ENCODE data around the gene WDR5B.

DNA sequence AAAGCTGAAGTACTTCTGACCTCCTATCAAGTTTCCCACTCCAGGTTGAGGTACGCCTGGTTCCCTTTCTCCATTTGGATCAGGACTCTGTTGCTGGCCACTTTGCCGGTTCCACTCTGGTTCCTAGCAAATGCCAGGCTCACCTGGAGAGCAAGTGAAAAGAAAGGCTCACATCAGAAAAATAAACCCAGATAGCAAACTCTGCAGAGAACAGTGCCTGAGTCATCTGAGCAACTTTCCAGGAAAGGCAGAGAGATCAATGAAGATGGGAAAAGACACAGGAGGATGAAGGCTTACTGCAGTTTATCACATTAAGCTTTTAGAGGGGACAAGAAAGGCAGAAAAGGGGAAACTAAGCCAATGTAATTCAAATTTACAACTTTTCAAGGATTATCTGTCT is 41.8 kb upstream of the WDR5B start:
- TF ChIP-seq, protein P1, sequence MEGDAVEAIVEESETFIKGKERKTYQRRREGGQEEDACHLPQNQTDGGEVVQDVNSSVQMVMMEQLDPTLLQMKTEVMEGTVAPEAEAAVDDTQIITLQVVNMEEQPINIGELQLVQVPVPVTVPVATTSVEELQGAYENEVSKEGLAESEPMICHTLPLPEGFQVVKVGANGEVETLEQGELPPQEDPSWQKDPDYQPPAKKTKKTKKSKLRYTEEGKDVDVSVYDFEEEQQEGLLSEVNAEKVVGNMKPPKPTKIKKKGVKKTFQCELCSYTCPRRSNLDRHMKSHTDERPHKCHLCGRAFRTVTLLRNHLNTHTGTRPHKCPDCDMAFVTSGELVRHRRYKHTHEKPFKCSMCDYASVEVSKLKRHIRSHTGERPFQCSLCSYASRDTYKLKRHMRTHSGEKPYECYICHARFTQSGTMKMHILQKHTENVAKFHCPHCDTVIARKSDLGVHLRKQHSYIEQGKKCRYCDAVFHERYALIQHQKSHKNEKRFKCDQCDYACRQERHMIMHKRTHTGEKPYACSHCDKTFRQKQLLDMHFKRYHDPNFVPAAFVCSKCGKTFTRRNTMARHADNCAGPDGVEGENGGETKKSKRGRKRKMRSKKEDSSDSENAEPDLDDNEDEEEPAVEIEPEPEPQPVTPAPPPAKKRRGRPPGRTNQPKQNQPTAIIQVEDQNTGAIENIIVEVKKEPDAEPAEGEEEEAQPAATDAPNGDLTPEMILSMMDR (IDR thresholded peaks at IDR 0.05) = no peak
- TF ChIP-seq POLR2A (IDR thresholded peaks at IDR 0.05) = no peak

All from lower leg skin (tissue), 3 donors.